GM23248 (cell line): ENCODE results near the gene RNF115.
"Not testable (repeated sequence)": the region's sequence is repeated elsewhere in the genome, so short reads cannot be mapped to it uniquely, and the experiment has no call there.

Experiments
- EZH2 ChIP-seq: fragments of 200-600 bp; sonication (generic); IDR thresholded peaks from 2 replicates; pipeline ENCODE4 v1.6.1; 2018; ENCODE audit warnings: antibody characterized with exemption, mild to moderate bottlenecking; ENCODE audit not compliant: insufficient read depth, poor library complexity, severe bottlenecking
- EZH2phosphoT487 ChIP-seq: fragments of 200-600 bp; sonication (generic); IDR thresholded peaks from 2 replicates; pipeline ENCODE4 v1.6.1; 2018; ENCODE audit warnings: antibody characterized with exemption, moderate library complexity, mild to moderate bottlenecking, low read depth; ENCODE audit not compliant: insufficient read depth

- not testable (repeated sequence) for TF ChIP-seq EZH2, EZH2phosphoT487
These were observed 32.0 kb downstream of the RNF115 start for GRCh38 chr1:145791860-145792259.
